Smooth muscle cell (in vitro differentiated cells): ENCODE results near the gene MID1. TPM values are rescaled to one million over a fixed set of nuclear protein-coding genes. Genes with fewer than 3 reads are reported as not detected.

ENCODE experiments used
- DNase-seq: peaks from one replicate; lab custom pipeline; 2025; ENCODE audit not compliant: unreplicated experiment; lab: John Stamatoyannopoulos, UW
- H2AFZ ChIP-seq: fragments of 200-600 bp; sonication (generic); 2 replicates; pipeline ENCODE4 v1.6.0; 2016; ENCODE audit warnings: antibody characterized with exemption, low read depth, mild to moderate bottlenecking
- H3F3A ChIP-seq: fragments of 200-600 bp; sonication (generic); 2 replicates; pipeline ENCODE4 v1.6.0; 2017; ENCODE audit warnings: antibody characterized with exemption, low read depth
- H3K27ac ChIP-seq: fragments of 200-600 bp; sonication (generic); 2 replicates; pipeline ENCODE4 v1.5.1; 2016; ENCODE audit warnings: low read depth, mild to moderate bottlenecking
- H3K27me3 ChIP-seq: fragments of 200-600 bp; sonication (generic); 2 replicates; pipeline ENCODE4 v1.6.1; 2016; ENCODE audit warnings: low read depth, mild to moderate bottlenecking
- H3K36me3 ChIP-seq: fragments of 200-600 bp; sonication (generic); 2 replicates; pipeline ENCODE4 v1.5.1; 2016; ENCODE audit warnings: low read depth
- H3K4me1 ChIP-seq: fragments of 200-600 bp; sonication (generic); 2 replicates; pipeline ENCODE4 v1.5.1; 2016; ENCODE audit warnings: low read depth
- H3K4me2 ChIP-seq: fragments of 200-600 bp; sonication (generic); 2 replicates; pipeline ENCODE4 v1.6.0; 2016; ENCODE audit warnings: mild to moderate bottlenecking
- H3K4me3 ChIP-seq: fragments of 200-600 bp; sonication (generic); 2 replicates; pipeline ENCODE4 v1.5.1; 2016; ENCODE audit warnings: mild to moderate bottlenecking
- H3K79me2 ChIP-seq: fragments of 200-600 bp; sonication (generic); 2 replicates; pipeline ENCODE4 v1.6.0; 2016; ENCODE audit warnings: low read depth, mild to moderate bottlenecking
- H3K9ac ChIP-seq: fragments of 200-600 bp; sonication (generic); 2 replicates; pipeline ENCODE4 v1.6.0; 2016; ENCODE audit warnings: low read depth
- H3K9me3 ChIP-seq: fragments of 200-600 bp; sonication (generic); replicated peaks from 2 replicates; pipeline ENCODE4 v1.5.1; 2016; ENCODE audit warnings: low read depth
- H4K20me1 ChIP-seq: fragments of 200-600 bp; sonication (generic); 2 replicates; pipeline ENCODE4 v1.6.0; 2016; ENCODE audit warnings: low read depth
- WGBS: methylation state at CpG from one replicate; pipeline ENCODE4 v1.1.7; 2016; ENCODE audit warnings: low lambda C conversion rate; 5-methylcytosine and 5-hydroxymethylcytosine counted together
- polyA plus RNA-seq: library from polyadenylated mRNA; unstranded; fragments of >200 nt; fragmentation: Nextera tagmentation; extraction: Ambion mirVana; gene quantifications from 2 replicates; pipeline ENCODE4 v1.2.1, GENCODE V29; 2016
- total RNA-seq: library from RNA; depleted of rRNA; stranded (reverse); fragments of >200 nt; gene quantifications from 2 replicates; pipeline ENCODE4 v1.2.3, GENCODE V29; 2014
- TF ChIP-seq, protein P1 (sequence below): fragments of 200-600 bp; sonication (generic); IDR thresholded peaks from 2 replicates; pipeline ENCODE4 v1.5.1; 2017; ENCODE audit warnings: borderline replicate concordance, mild to moderate bottlenecking, antibody characterized with exemption; ENCODE audit not compliant: insufficient read depth, poor library complexity, severe bottlenecking

Gene MID1
- total and polyA plus RNA-seq, 2 experiments from 2014 or later, result 22.6 to 45.2 TPM

- Histone ChIP-seq H3F3A (no peaks in the 10 kb centered on the region), H3K4me3 (no peak overlapping the region), H3K9me3 (no peaks in the 10 kb centered on the region), H3K27me3 (no peaks in the 10 kb centered on the region), H3K36me3 (no peaks in the 10 kb centered on the region), H3K9ac (no peak overlapping the region), H3K27ac (no peak overlapping the region), H4K20me1 (peaks cover 20% of the 10 kb centered on the region), H3K79me2 (peaks cover 19% of the 10 kb centered on the region), H2AFZ (no peak overlapping the region), H3K4me1 (no peaks in the 10 kb centered on the region), H3K4me2 (no peak overlapping the region)
- no peak for DNase-seq
- TF ChIP-seq, protein P1, sequence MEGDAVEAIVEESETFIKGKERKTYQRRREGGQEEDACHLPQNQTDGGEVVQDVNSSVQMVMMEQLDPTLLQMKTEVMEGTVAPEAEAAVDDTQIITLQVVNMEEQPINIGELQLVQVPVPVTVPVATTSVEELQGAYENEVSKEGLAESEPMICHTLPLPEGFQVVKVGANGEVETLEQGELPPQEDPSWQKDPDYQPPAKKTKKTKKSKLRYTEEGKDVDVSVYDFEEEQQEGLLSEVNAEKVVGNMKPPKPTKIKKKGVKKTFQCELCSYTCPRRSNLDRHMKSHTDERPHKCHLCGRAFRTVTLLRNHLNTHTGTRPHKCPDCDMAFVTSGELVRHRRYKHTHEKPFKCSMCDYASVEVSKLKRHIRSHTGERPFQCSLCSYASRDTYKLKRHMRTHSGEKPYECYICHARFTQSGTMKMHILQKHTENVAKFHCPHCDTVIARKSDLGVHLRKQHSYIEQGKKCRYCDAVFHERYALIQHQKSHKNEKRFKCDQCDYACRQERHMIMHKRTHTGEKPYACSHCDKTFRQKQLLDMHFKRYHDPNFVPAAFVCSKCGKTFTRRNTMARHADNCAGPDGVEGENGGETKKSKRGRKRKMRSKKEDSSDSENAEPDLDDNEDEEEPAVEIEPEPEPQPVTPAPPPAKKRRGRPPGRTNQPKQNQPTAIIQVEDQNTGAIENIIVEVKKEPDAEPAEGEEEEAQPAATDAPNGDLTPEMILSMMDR, result no peak
Measured at GRCh38 chrX:10538831-10539230, 81.6 kb downstream of the MID1 start.

DNA sequence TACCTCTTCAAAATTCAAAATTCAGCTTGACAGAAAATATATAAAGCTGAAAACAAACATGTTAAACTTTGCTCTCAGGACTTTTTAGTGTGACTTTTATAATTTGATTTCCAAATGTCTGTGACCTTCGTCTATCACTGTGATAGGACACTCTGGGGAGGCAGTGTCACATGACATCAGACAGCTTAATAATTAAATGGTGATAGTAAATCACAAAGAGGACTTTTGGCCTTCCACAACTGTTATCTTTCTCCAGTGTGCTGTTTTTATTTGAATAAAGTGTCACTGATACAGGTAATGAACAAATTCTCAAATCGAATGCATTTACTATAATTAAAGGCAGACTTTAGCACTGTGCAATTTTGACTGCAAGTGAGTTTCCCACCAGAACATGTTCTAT is 83.1 kb downstream of the MID1 start:
- no peaks in the 10 kb centered on the region for H3F3A ChIP-seq
- no peaks in the 10 kb centered on the region for H3K27me3 ChIP-seq
- no peaks in the 10 kb centered on the region for H3K36me3 ChIP-seq
- 70% methylated on average over 2 of the region's 2 CpGs for WGBS
- TF ChIP-seq, protein P1, result no peak
- no peaks in the 10 kb centered on the region for H3K4me1 ChIP-seq
- no peak overlapping the region for H3K9ac ChIP-seq
- no peak overlapping the region for H3K27ac ChIP-seq
- H4K20me1 ChIP-seq, result peaks cover 21% of the 10 kb centered on the region
- H3K9me3 ChIP-seq, result no peaks in the 10 kb centered on the region
- H3K4me2 ChIP-seq, result no peak overlapping the region
- DNase-seq, result no peak
- H2AFZ ChIP-seq, result no peak overlapping the region
- H3K4me3 ChIP-seq, result no peak overlapping the region
- peaks cover 23% of the 10 kb centered on the region for H3K79me2 ChIP-seq

DNA sequence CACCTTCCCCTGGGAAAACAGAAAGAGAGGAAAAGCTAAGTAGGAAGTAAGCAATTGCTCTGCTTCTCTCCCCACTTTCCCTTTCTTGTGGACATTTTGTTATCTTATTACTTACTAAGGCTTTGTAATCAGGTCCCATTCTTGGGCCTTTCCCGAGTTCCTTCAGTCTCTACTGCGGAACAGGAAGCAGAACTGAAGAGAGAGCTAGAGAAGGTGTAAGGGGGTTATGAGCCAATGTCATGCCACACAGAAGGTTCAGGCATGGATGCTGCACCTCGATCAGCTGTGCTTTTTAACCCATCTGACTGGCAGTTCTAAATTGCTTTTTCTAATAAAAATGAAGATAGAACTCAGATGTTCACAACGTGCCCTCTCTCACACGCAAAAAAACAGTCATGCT is 83.6 kb downstream of the MID1 start:
- Histone ChIP-seq H3K36me3 (no peaks in the 10 kb centered on the region), H3K4me3 (no peak overlapping the region), H4K20me1 (peaks cover 18% of the 10 kb centered on the region), H3K27me3 (no peaks in the 10 kb centered on the region), H3K4me1 (no peaks in the 10 kb centered on the region), H3K4me2 (no peak overlapping the region), H3K9me3 (no peaks in the 10 kb centered on the region), H2AFZ (no peak overlapping the region), H3K9ac (no peak overlapping the region), H3K79me2 (peaks cover 20% of the 10 kb centered on the region), H3F3A (no peaks in the 10 kb centered on the region), H3K27ac (no peak overlapping the region)
- 69% methylated on average over 5 of the region's 5 CpGs for WGBS
- TF ChIP-seq, protein P1, result no peak
- DNase-seq, result no peak

GRCh38 chrX:10534611-10535010 is 85.8 kb downstream of the MID1 start:
- H3K36me3 ChIP-seq, result no peaks in the 10 kb centered on the region
- H4K20me1 ChIP-seq, result peaks cover 18% of the 10 kb centered on the region
- H3K27ac ChIP-seq, result no peak overlapping the region
- TF ChIP-seq, protein P1, result no peak
- H3K9me3 ChIP-seq, result no peaks in the 10 kb centered on the region
- H3K79me2 ChIP-seq, result peaks cover 19% of the 10 kb centered on the region
- DNase-seq, result no peak
- no peaks in the 10 kb centered on the region for H3K4me1 ChIP-seq
- H3F3A ChIP-seq, result no peaks in the 10 kb centered on the region
- no peak overlapping the region for H3K4me3 ChIP-seq
- no peak overlapping the region for H3K9ac ChIP-seq
- H3K4me2 ChIP-seq, result no peak overlapping the region
- no peaks in the 10 kb centered on the region for H3K27me3 ChIP-seq
- H2AFZ ChIP-seq, result no peak overlapping the region
- 68% methylated on average over 2 of the region's 2 CpGs for WGBS
